CD4-positive, alpha-beta T cell treated with Interferon alpha-2 for 1 hour (primary cell): ENCODE data around the gene ACVR2A.

Source experiments
- DNase-seq, 2 donors: peaks; one replicate each; pipeline ENCODE4 v3.0.0-alpha.2; 2020 to 2022

Gene ACVR2A

GRCh38 chr2:147855977-147856376 lies 11.1 kb downstream of the ACVR2A start:
- DNase-seq, result no peak

GRCh38 chr2:147860009-147860408 lies 15.2 kb downstream of the ACVR2A start:
- DNase-seq, result no peak

GRCh38 chr2:147862859-147863516 lies 18.2 kb downstream of the ACVR2A start:
- no peak for DNase-seq

GRCh38 chr2:147863835-147864234 lies 19.0 kb downstream of the ACVR2A start:
- no peak for DNase-seq

- DNase-seq, result no peak
These were observed 20.7 kb downstream of the ACVR2A start for GRCh38 chr2:147865560-147865959.

- DNase-seq, result no peak
These were observed 22.2 kb downstream of the ACVR2A start for GRCh38 chr2:147867050-147867449.

- no peak for DNase-seq
These were observed 25.1 kb downstream of the ACVR2A start for GRCh38 chr2:147869934-147870333.

- no peak for DNase-seq
These were observed 28.1 kb downstream of the ACVR2A start for GRCh38 chr2:147872967-147873366.

GRCh38 chr2:147873859-147874483 lies 29.1 kb downstream of the ACVR2A start:
- DNase-seq, result no peak

- no peak for DNase-seq
These were observed 35.0 kb downstream of the ACVR2A start for GRCh38 chr2:147879846-147880245.

- no peak for DNase-seq
These were observed 37.8 kb downstream of the ACVR2A start for GRCh38 chr2:147882631-147883030.

GRCh38 chr2:147884830-147885229 lies 40.0 kb downstream of the ACVR2A start:
- peak in 1 of 2 donors; percentile 6 for DNase-seq

- DNase-seq, result no peak
These were observed 41.3 kb downstream of the ACVR2A start for GRCh38 chr2:147886136-147886535.

GRCh38 chr2:147888680-147889079 lies 43.9 kb downstream of the ACVR2A start:
- DNase-seq, result no peak

GRCh38 chr2:147904051-147904450 lies 59.2 kb downstream of the ACVR2A start:
- no peak for DNase-seq

- no peak for DNase-seq
These were observed 64.3 kb downstream of the ACVR2A start for GRCh38 chr2:147909178-147909577.

- DNase-seq, result peak; percentile 9 to 67
These were observed 66.2 kb downstream of the ACVR2A start for GRCh38 chr2:147910990-147911473.

GRCh38 chr2:147913701-147914480 lies 69.1 kb downstream of the ACVR2A start:
- no peak for DNase-seq

GRCh38 chr2:147916067-147916466 lies 71.2 kb downstream of the ACVR2A start:
- DNase-seq, result no peak

- DNase-seq, result no peak
These were observed 71.9 kb downstream of the ACVR2A start for GRCh38 chr2:147916723-147917122.

GRCh38 chr2:147917161-147917560 lies 72.3 kb downstream of the ACVR2A start:
- no peak for DNase-seq

GRCh38 chr2:147923846-147924245 lies 79.0 kb downstream of the ACVR2A start:
- DNase-seq, result no peak

- no peak for DNase-seq
These were observed 79.8 kb downstream of the ACVR2A start for GRCh38 chr2:147924647-147925046.

- DNase-seq, result no peak
These were observed 81.1 kb downstream of the ACVR2A start for GRCh38 chr2:147925886-147926285.
